Natural killer cell (primary cell): Measurements from ENCODE around the gene SPRTN. TPM values are rescaled to one million over a fixed set of nuclear protein-coding genes. Genes with fewer than 3 reads are reported as not detected.

Experiments
- ATAC-seq, 3 donors: fragments of 150-1000 bp in 2 of 3; fragments of 200-7000 bp in 1 of 3; cut with Tn5 transposase; 1 replicate in 1 of 3; 2 replicates in 2 of 3; pipeline ENCODE4 v1.10.0; 2021; ENCODE audit warnings: mild to moderate bottlenecking in 2 of 3, moderate library complexity in 2 of 3
- DNase-seq, 2 donors: peaks; one replicate each; pipeline versions ENCODE4 v3.0.0 to v3.0.0-alpha.2; 2013 to 2021; ENCODE audit warnings: mixed read lengths in 1 of 2
- H3K27ac ChIP-seq: one replicate; pipeline ENCODE4 v1.5.1; 2013; ENCODE audit warnings: mild to moderate bottlenecking, low read length
- H3K27me3 ChIP-seq: one replicate; pipeline ENCODE4 v1.6.1; 2013; ENCODE audit warnings: low read length; ENCODE audit not compliant: control insufficient read depth, insufficient read depth
- H3K36me3 ChIP-seq: one replicate; pipeline ENCODE4 v1.6.1; 2013; ENCODE audit warnings: low read length; ENCODE audit not compliant: control insufficient read depth, insufficient read depth
- H3K4me1 ChIP-seq: one replicate; pipeline ENCODE4 v1.6.1; 2013; ENCODE audit warnings: low read length; ENCODE audit not compliant: control insufficient read depth, insufficient read depth
- H3K4me3 ChIP-seq: one replicate; pipeline ENCODE4 v1.5.1; 2013; ENCODE audit warnings: low read length
- H3K9me3 ChIP-seq: one replicate; pipeline ENCODE4 v1.6.1; 2013; ENCODE audit warnings: low read length; ENCODE audit not compliant: control insufficient read depth, insufficient read depth
- H3K27ac Mint-ChIP-seq, 2 donors: one replicate each; pipeline ENCODE4 v1.8.0; 2022; ENCODE audit warnings: mild to moderate bottlenecking in 2 of 2, mixed read lengths in 2 of 2, moderate library complexity in 1 of 2
- H3K27me3 Mint-ChIP-seq, 2 donors: one replicate each; pipeline ENCODE4 v1.8.0; 2022; ENCODE audit warnings: low read depth in 2 of 2, mixed read lengths in 2 of 2
- H3K36me3 Mint-ChIP-seq: one replicate; pipeline ENCODE4 v1.8.0; 2022; ENCODE audit warnings: mixed read lengths
- H3K4me1 Mint-ChIP-seq, 2 donors: one replicate each; pipeline ENCODE4 v1.8.0; 2022; ENCODE audit warnings: mixed read lengths in 2 of 2
- H3K4me3 Mint-ChIP-seq: one replicate; pipeline ENCODE4 v1.8.0; 2022; ENCODE audit warnings: mild to moderate bottlenecking, moderate library complexity, mixed read lengths
- H3K9me3 Mint-ChIP-seq, 2 donors: one replicate each; pipeline ENCODE4 v1.8.0; 2022; ENCODE audit warnings: mixed read lengths in 2 of 2
- WGBS: methylation state at CpG from one replicate; pipeline ENCODE4 v1.1.7; 2013; ENCODE audit warnings: missing lambda C conversion rate; ENCODE audit not compliant: insufficient coverage; 5-methylcytosine and 5-hydroxymethylcytosine counted together
- intact Hi-C: fragments of 100-400 bp; cut with micrococcal nuclease; formaldehyde crosslinking; loops from one replicate; pipeline ENCODE4 v1.14.2; 2022
- total RNA-seq, 4 donors: library from RNA; stranded (reverse); fragments of 120-200 nt in 1 of 4; gene quantifications; one replicate each; pipeline versions ENCODE4 v1.2.3 to v1.2.4, GENCODE V29; 2013 to 2022
- TF ChIP-seq, protein P1 (sequence below): fragments of 200-600 bp; IDR thresholded peaks from one replicate; pipeline ENCODE4 v1.8.0; 2022; ENCODE audit warnings: antibody characterized with exemption

Gene SPRTN
- total RNA-seq, 3 donors from 2014 or later (not counting 1 experiment from before 2014, with no cell fraction given) = 31.1 to 42.6 (median 36.6) TPM

DNA sequence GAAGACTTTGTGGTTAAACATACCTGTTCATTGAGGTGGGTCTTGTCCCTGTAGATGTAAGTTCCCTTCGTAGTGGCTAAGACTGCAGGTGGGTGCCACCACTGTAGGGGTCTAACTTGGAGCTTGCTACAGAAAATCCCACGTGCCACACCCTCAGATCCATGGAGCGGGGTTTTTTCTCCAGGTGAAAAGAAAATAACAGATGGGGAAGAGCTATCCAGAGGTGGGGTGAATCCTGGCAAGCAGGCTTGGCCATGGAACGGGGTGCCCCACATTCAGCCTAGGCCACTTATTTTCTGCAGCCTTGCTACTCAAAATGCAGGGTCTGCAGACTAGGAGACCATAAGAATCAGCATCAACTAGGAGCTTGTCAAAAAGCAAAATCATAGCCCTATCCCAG lies 24.4 kb upstream of the SPRTN start:
- TF ChIP-seq, protein P1, sequence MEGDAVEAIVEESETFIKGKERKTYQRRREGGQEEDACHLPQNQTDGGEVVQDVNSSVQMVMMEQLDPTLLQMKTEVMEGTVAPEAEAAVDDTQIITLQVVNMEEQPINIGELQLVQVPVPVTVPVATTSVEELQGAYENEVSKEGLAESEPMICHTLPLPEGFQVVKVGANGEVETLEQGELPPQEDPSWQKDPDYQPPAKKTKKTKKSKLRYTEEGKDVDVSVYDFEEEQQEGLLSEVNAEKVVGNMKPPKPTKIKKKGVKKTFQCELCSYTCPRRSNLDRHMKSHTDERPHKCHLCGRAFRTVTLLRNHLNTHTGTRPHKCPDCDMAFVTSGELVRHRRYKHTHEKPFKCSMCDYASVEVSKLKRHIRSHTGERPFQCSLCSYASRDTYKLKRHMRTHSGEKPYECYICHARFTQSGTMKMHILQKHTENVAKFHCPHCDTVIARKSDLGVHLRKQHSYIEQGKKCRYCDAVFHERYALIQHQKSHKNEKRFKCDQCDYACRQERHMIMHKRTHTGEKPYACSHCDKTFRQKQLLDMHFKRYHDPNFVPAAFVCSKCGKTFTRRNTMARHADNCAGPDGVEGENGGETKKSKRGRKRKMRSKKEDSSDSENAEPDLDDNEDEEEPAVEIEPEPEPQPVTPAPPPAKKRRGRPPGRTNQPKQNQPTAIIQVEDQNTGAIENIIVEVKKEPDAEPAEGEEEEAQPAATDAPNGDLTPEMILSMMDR = no peak
- 83% methylated on average over 4 of the region's 4 CpGs for WGBS
- H3K27me3 ChIP-seq = no peaks in the 10 kb centered on the region
- Mint-ChIP-seq H3K4me3 (no peak overlapping the region), H3K36me3 (no peaks in the 10 kb centered on the region), H3K9me3 (no peaks in the 10 kb centered on the region), H3K27ac (no peak overlapping the region), H3K27me3 (peaks cover 0 to 9% of the 10 kb centered on the region in 2 donors), H3K4me1 (peaks cover 0 to 5% of the 10 kb centered on the region in 2 donors)
- DNase-seq (no peak), ATAC-seq (no peak)
- H3K9me3 ChIP-seq = no peaks in the 10 kb centered on the region
- intact Hi-C loops = no loop called here
- no peak overlapping the region for H3K27ac ChIP-seq
- no peaks in the 10 kb centered on the region for H3K4me1 ChIP-seq
- no peaks in the 10 kb centered on the region for H3K36me3 ChIP-seq
- no peak overlapping the region for H3K4me3 ChIP-seq

DNA sequence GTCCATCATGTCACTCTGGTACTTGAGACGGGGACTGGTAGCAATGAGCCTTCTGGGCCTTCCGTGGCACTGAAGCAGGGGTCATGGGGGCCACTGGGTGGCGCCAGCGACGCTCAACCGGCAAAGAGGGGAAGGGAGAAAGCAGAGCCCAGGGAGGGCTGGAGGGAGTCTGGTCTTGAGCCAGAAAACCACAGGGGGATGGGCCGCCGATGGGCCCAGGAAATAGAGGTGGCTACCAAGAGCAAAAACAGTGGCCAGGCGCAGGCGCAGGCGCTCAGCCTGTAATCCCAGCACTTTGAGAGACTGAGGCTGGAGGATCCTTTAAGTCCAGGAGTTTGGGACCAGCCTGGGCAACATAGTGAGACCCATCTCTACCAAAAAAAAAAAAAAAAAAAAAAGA lies 22.2 kb upstream of the SPRTN start:
- H3K4me3 ChIP-seq = no peak overlapping the region
- H3K27me3 Mint-ChIP-seq = peaks cover 0 to 9% of the 10 kb centered on the region in 2 donors
- H3K4me3 Mint-ChIP-seq = no peak overlapping the region
- no peaks in the 10 kb centered on the region for H3K27me3 ChIP-seq
- no peak overlapping the region for H3K27ac Mint-ChIP-seq
- TF ChIP-seq, protein P1 = peak; percentile 46
- no peaks in the 10 kb centered on the region for H3K9me3 Mint-ChIP-seq
- peak; percentile 62 to 82 (median 80) for ATAC-seq
- H3K9me3 ChIP-seq = no peaks in the 10 kb centered on the region
- H3K27ac ChIP-seq = no peak overlapping the region
- peaks cover 0 to 5% of the 10 kb centered on the region in 2 donors for H3K4me1 Mint-ChIP-seq
- H3K36me3 ChIP-seq = no peaks in the 10 kb centered on the region
- intact Hi-C loops = no loop called here
- no peaks in the 10 kb centered on the region for H3K4me1 ChIP-seq
- DNase-seq = peak in 1 of 2 donors; percentile 65
- 43% methylated on average over 11 of the region's 11 CpGs for WGBS
- H3K36me3 Mint-ChIP-seq = no peaks in the 10 kb centered on the region

DNA sequence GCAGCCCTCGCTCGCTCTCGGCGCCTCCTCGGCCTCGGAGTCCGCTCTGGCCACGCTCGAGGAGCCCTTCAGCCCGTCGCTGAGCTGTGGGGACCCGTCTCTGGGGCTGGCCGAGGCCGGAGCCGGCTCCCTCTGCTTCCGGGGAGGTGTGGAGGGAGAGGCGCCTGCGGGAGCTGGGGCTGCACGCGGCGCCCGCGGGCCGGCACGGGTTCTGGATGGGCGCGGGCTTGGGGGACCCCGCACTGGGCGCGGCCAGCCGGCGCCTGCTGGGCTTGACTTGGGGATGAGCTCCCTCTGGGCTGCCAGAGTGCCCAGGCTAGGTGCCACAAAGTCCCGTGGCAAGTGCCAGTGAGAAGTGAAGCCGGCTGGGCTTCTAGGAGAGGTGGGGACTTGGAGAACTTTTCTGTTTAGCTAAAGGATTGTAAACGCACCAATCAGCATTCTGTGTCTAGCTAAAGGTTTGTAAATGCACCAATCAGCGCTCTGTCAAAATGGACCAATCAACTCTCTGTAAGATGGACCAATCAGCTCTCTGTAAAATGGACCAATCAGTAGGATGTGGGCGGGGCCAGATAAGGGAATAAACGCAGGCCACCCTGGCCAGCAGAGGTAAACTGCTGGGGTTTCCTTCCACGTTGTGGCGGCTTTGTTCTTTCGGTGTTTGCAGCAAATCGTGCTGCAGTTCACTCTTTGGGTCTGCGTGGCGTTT lies 20.6 kb upstream of the SPRTN start:
- ATAC-seq = no peak
- H3K27ac Mint-ChIP-seq = no peak overlapping the region
- TF ChIP-seq, protein P1 = no peak
- Histone ChIP-seq H3K27me3 (no peaks in the 10 kb centered on the region), H3K4me3 (no peak overlapping the region), H3K27ac (no peak overlapping the region), H3K9me3 (no peaks in the 10 kb centered on the region), H3K4me1 (no peaks in the 10 kb centered on the region), H3K36me3 (no peaks in the 10 kb centered on the region)
- peaks cover 0 to 5% of the 10 kb centered on the region in 2 donors for H3K4me1 Mint-ChIP-seq
- no peak overlapping the region for H3K4me3 Mint-ChIP-seq
- no peaks in the 10 kb centered on the region for H3K36me3 Mint-ChIP-seq
- H3K9me3 Mint-ChIP-seq = no peaks in the 10 kb centered on the region
- WGBS = 95% methylated on average over 44 of the region's 44 CpGs
- H3K27me3 Mint-ChIP-seq = peaks cover 0 to 6% of the 10 kb centered on the region in 2 donors
- intact Hi-C loops = no loop called here
- DNase-seq = no peak

DNA sequence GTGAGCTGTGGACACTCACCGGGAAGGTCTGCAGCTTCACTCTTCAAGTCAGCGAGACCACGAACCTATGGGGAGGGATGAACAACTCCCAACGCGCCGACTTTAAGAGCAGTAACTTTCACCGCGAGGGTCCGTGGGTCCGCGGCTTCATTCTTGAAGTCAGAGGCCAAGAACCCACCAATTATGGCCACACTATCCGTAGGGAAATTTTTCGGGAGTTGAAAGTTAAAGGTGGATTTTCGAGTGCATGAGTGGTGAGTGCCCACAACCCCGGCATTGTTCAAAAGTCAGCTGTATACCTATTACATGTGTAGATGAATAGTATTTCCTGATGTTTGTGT lies 20.1 kb upstream of the SPRTN start:
- Histone ChIP-seq H3K4me3 (no peak overlapping the region), H3K27ac (no peak overlapping the region), H3K4me1 (no peaks in the 10 kb centered on the region), H3K9me3 (no peaks in the 10 kb centered on the region), H3K27me3 (no peaks in the 10 kb centered on the region), H3K36me3 (no peaks in the 10 kb centered on the region)
- TF ChIP-seq, protein P1 = no peak
- Mint-ChIP-seq H3K4me3 (no peak overlapping the region), H3K4me1 (peaks cover 0 to 5% of the 10 kb centered on the region in 2 donors), H3K27me3 (peaks cover 0 to 6% of the 10 kb centered on the region in 2 donors), H3K27ac (no peak overlapping the region), H3K36me3 (no peaks in the 10 kb centered on the region), H3K9me3 (no peaks in the 10 kb centered on the region)
- ATAC-seq (no peak), DNase-seq (no peak)
- WGBS = 95% methylated on average over 15 of the region's 15 CpGs
- intact Hi-C loops = no loop called here
